Activated gamma-delta T cell (primary cell): ENCODE measurements around the gene PLD2.
A peak's percentile ranks its signal among the peaks of the same experiment; 100 is the strongest.
"Not testable (repeated sequence)": the region's sequence is repeated elsewhere in the genome, so short reads cannot be mapped to it uniquely, and the experiment has no call there.

Experiments
- DNase-seq: peaks from one replicate; lab custom pipeline; 2025; lab: John Stamatoyannopoulos, UW

PLD2 gene

GRCh38 chr17:4789951-4790704 lies 16.8 kb upstream of the PLD2 start:
- DNase-seq = peak; percentile 65

- DNase-seq = no peak
These were observed 16.3 kb upstream of the PLD2 start for GRCh38 chr17:4790705-4791088.

- no peak for DNase-seq
These were observed 11.8 kb upstream of the PLD2 start for GRCh38 chr17:4795168-4795567.

- no peak for DNase-seq
These were observed 10.4 kb upstream of the PLD2 start for GRCh38 chr17:4796552-4796920.

- no peak for DNase-seq
These were observed 6.3 kb upstream of the PLD2 start for GRCh38 chr17:4800462-4801196.

- no peak for DNase-seq
These were observed 4.7 kb upstream of the PLD2 start, which contains the start of gene C17orf114 for GRCh38 chr17:4802228-4802627. Gene C17orf114, minus strand, starts transcription at chr17:4802328.

- DNase-seq = no peak
These were observed 536 bp upstream of the PLD2 start for GRCh38 chr17:4806456-4806776.

GRCh38 chr17:4807605-4808377 lies 839 bp downstream of the PLD2 start:
- DNase-seq = no peak

GRCh38 chr17:4808378-4808767 lies 1.4 kb downstream of the PLD2 start:
- no peak for DNase-seq

GRCh38 chr17:4810696-4811290 lies 3.8 kb downstream of the PLD2 start:
- DNase-seq = no peak

GRCh38 chr17:4811471-4811870 lies 4.5 kb downstream of the PLD2 start:
- no peak for DNase-seq

GRCh38 chr17:4812690-4813089 lies 5.7 kb downstream of the PLD2 start:
- no peak for DNase-seq

GRCh38 chr17:4815043-4815675 lies 8.2 kb downstream of the PLD2 start:
- no peak for DNase-seq

- DNase-seq = no peak
These were observed 9.9 kb downstream of the PLD2 start for GRCh38 chr17:4816826-4817225.

GRCh38 chr17:4818276-4818675 lies 11.3 kb downstream of the PLD2 start:
- DNase-seq = no peak

- no peak for DNase-seq
These were observed 15.9 kb downstream of the PLD2 start for GRCh38 chr17:4822835-4823234.

GRCh38 chr17:4823373-4824089 lies 16.6 kb downstream of the PLD2 start:
- DNase-seq = no peak

- no peak for DNase-seq
These were observed 20.4 kb downstream of the PLD2 start for GRCh38 chr17:4827399-4827798.

GRCh38 chr17:4832829-4833177 lies 25.9 kb downstream of the PLD2 start:
- not testable (repeated sequence) for DNase-seq

GRCh38 chr17:4833178-4833940 lies 26.4 kb downstream of the PLD2 start, which contains the start of gene MINK1:
Gene MINK1, plus strand, starts transcription at chr17:4833340. Its CDS starts 244 bp downstream, at chr17:4833584.
- DNase-seq = peak; percentile 89
